Fibroblast of skin of abdomen (primary cell): Measurements from ENCODE around the gene ZNF793. TPM values are rescaled to one million over a fixed set of nuclear protein-coding genes. Genes with fewer than 3 reads are reported as not detected.
A peak's percentile ranks its signal among the peaks of the same experiment; 100 is the strongest.

ENCODE experiments used
- DNase-seq: peaks from one replicate; pipeline ENCODE4 v3.0.0-alpha.2; 2013
- polyA plus RNA-seq, 2 experiments: library from polyadenylated mRNA; unstranded; fragments of 120-200 nt; gene quantifications; one replicate each; pipeline ENCODE4 v1.2.1, GENCODE V29; 2013; ENCODE audit not compliant: insufficient read length in 2 of 2

ZNF793 gene
- polyA plus RNA-seq (2013, experiment 1 of 2; ENCODE audit: insufficient read length) = 2.0 TPM
- 2.0 TPM for polyA plus RNA-seq (2013, experiment 2 of 2; ENCODE audit: insufficient read length)

GRCh38 chr19:37506387-37507166 lies at the start of gene ZNF793:
Gene ZNF793, plus strand, starts transcription at chr19:37506939. Its CDS starts 16,501 bp downstream, at chr19:37523440.
- DNase-seq = peak; percentile 74

GRCh38 chr19:37466277-37466797 lies 40.4 kb upstream of the ZNF793 start:
- DNase-seq = no peak

GRCh38 chr19:37466798-37467607 lies 39.7 kb upstream of the ZNF793 start, which contains the start of gene ZNF569:
Gene ZNF569, minus strand, starts transcription at chr19:37467444. Its CDS starts 22,523 bp downstream, at chr19:37444921.
- DNase-seq = peak; percentile 95

GRCh38 chr19:37467608-37468090 lies 39.1 kb upstream of the ZNF793 start:
- DNase-seq = no peak

- DNase-seq = peak; percentile 90
Measured at GRCh38 chr19:37468961-37469777, 37.6 kb upstream of the ZNF793 start, which contains the start of gene ZNF570. Gene ZNF570, plus strand, starts transcription at chr19:37469356. Its CDS starts 999 bp downstream, at chr19:37470355.

GRCh38 chr19:37470216-37470615 lies 36.5 kb upstream of the ZNF793 start:
- DNase-seq = no peak

- no peak for DNase-seq
Measured at GRCh38 chr19:37472165-37472564, 34.6 kb upstream of the ZNF793 start.

- DNase-seq = no peak
Measured at GRCh38 chr19:37484406-37485168, 22.2 kb upstream of the ZNF793 start.

- DNase-seq = no peak
Measured at GRCh38 chr19:37492213-37492612, 14.5 kb upstream of the ZNF793 start.

GRCh38 chr19:37505958-37506386 lies 767 bp upstream of the ZNF793 start:
- no peak for DNase-seq

- no peak for DNase-seq
Measured at GRCh38 chr19:37507167-37507464, 377 bp downstream of the ZNF793 start.

- DNase-seq = no peak
Measured at GRCh38 chr19:37511186-37511585, 4.4 kb downstream of the ZNF793 start.

GRCh38 chr19:37511821-37512220 lies 5.1 kb downstream of the ZNF793 start:
- DNase-seq = no peak

- no peak for DNase-seq
Measured at GRCh38 chr19:37513397-37513796, 6.7 kb downstream of the ZNF793 start.

GRCh38 chr19:37519890-37520289 lies 13.2 kb downstream of the ZNF793 start:
- peak; percentile 1 for DNase-seq

GRCh38 chr19:37537391-37537947 lies 30.7 kb downstream of the ZNF793 start:
- no peak for DNase-seq

- DNase-seq = peak; percentile 70
Measured at GRCh38 chr19:37551129-37551993, 44.6 kb downstream of the ZNF793 start.

- no peak for DNase-seq
Measured at GRCh38 chr19:37563518-37563917, 56.8 kb downstream of the ZNF793 start.

- no peak for DNase-seq
Measured at GRCh38 chr19:37564624-37565369, 58.1 kb downstream of the ZNF793 start.
